Measurements from ENCODE around the gene RALGPS2. TPM values are rescaled to one million over a fixed set of nuclear protein-coding genes. Genes with fewer than 3 reads are reported as not detected.

RALGPS2 gene
- total and polyA plus RNA-seq, 2 of the 8 experiments (the other 6 are each of a cell fraction or from before 2014, with no cell fraction given), result 6.7 to 38.0 TPM

DNA sequence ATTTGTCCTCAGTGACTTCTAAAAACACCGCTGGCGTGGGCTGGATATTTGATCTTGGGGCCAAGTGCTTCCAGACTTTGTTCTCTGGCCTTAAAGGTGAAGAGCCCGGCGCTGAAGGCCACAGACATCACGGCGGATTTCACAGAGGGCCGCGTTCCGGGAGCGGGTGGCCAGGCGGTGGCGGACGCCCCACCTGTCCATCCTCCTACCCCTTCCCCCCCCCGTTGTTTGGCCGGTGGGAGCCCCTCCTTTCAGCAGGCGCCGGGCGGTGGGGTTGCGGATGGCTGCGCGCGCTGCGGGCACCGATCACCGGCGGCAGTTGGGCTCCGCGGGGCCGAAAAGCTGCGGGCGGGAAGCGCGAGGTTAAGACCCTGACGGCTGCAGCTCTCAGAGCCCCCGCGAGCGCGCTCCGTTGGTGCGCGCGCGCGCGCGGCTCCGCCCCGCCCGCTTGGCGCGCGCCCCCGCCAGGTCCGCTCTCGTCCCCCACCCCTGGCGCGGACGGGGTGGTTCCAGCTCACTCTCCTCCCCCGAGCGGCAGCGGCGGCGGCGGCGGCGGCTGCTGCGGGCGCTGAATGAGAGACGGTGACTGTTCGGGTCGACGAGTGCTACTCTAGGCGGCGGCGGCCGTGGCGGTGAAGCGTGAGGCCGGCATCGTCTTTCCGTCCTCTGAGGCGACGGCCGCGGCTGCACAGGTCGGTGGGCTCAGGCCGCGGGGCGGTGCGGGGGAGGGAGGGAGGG lies at the start of gene RALGPS2 (continued):
- TF ChIP-seq SIRT6 (IDR thresholded peaks at IDR 0.05; ENCODE audit: low read length) (no peak), CTCF (IDR thresholded peaks at IDR 0.05; ENCODE audit: control extremely low read depth in 1 of 3, insufficient read depth in 1 of 3, low read depth in 1 of 3, low read length in 3 of 3) (no peak), EZH2 (IDR thresholded peaks at IDR 0.05; ENCODE audit: low read depth, low read length, severe bottlenecking) (peak; percentile 31), SP4 (IDR thresholded peaks at IDR 0.05; ENCODE audit: low read length) (no peak), RFX5 (IDR thresholded peaks at IDR 0.05; ENCODE audit: borderline replicate concordance, low read depth, low read length) (no peak), SIN3A (conservative IDR thresholded peaks at IDR 0.05 in 1 of 2, IDR thresholded peaks at IDR 0.05 in 1 of 2; ENCODE audit: low read depth in 1 of 2, low read length in 2 of 2) (0 out of 4 replicates have a peak, but pooled peaks of 1 of the 2 experiments have one; percentile 37), KDM1A (IDR thresholded peaks at IDR 0.05; ENCODE audit: borderline replicate concordance, low read length) (no peak), FOSL1 (IDR thresholded peaks at IDR 0.05; ENCODE audit: insufficient read depth, low read depth, low read length) (no peak), HDAC2 (IDR thresholded peaks at IDR 0.05; ENCODE audit: borderline replicate concordance in 1 of 2, low read depth in 2 of 2, low read length in 2 of 2) (peak; percentile 19 to 80; a peak in 1 of 4 replicates), JUND (IDR thresholded peaks at IDR 0.05; ENCODE audit: low read length) (no peak), TAF1 (IDR thresholded peaks at IDR 0.05; ENCODE audit: low read depth, low read length) (peak; percentile 86), TCF12 (IDR thresholded peaks at IDR 0.05; ENCODE audit: low read depth, low read length) (no peak), RBBP5 (IDR thresholded peaks at IDR 0.05; ENCODE audit: borderline replicate concordance, low read depth, low read length) (no peak; the same call in none of the 2 replicates), KDM5A (IDR thresholded peaks at IDR 0.05; ENCODE audit: low read length) (no peak), CBX5 (IDR thresholded peaks at IDR 0.05; ENCODE audit: low read depth, low read length) (no peak), ASH2L (IDR thresholded peaks at IDR 0.05; ENCODE audit: low read length) (peak; percentile 92), ZNF274 (IDR thresholded peaks at IDR 0.05; ENCODE audit: borderline replicate concordance, extremely low read depth, low read length) (no peak), CTBP2 (IDR thresholded peaks at IDR 0.05; ENCODE audit: borderline replicate concordance, insufficient read depth, insufficient read length, low read length) (no peak), ATF3 (IDR thresholded peaks at IDR 0.05; ENCODE audit: insufficient read depth, low read depth, low read length) (no peak)
- TF ChIP-seq, protein P1, sequence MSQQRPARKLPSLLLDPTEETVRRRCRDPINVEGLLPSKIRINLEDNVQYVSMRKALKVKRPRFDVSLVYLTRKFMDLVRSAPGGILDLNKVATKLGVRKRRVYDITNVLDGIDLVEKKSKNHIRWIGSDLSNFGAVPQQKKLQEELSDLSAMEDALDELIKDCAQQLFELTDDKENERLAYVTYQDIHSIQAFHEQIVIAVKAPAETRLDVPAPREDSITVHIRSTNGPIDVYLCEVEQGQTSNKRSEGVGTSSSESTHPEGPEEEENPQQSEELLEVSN (IDR thresholded peaks at IDR 0.05), result peak; percentile 59; the same call in 1 of the 2 replicates
